NCI-H2107 (cell line): ENCODE results near the gene USP24.
A peak's percentile ranks its signal among the peaks of the same experiment; 100 is the strongest.

Experiments used
- DNase-seq: peaks from one replicate; lab custom pipeline; 2025; lab: John Stamatoyannopoulos, UW

Gene USP24

DNA sequence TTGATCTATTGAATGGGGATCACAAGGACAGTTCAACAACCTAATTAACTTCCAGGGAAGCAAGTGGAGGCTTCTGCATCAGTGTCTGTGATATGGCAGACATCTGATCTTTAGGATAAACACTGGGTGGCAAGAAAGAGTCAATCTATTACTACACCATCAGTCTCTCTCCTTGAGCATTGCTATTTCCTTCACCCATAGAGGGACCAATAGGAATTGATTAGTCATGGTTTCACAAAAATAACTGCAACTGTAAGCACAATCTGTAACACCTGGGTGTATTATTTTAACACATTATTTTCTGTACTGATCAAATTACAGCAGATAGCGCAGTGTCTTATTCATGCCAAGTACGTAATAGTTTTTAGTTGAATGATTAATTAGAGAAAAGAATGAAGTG, 50.3 kb downstream of the USP24 start:
- no peak for DNase-seq

DNA sequence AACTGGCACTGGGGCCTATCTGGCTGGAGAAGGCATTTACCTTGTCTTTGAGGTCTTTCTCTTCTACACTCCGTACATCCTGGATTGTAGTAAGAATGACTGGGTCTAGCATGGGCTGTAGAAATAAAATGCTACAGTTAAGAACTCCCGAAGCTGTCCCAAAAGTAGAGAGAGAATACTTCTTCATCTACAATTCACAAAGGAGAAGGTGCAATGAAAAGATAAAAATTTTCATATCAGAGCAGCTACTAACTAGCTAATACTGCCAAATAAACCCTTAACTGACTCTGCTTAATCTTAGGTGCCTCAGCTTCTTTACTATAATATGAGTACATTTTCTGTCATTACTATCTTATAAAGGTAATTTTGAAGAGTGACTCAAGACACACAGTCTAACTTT, 55.6 kb downstream of the USP24 start:
- DNase-seq, result no peak

DNA sequence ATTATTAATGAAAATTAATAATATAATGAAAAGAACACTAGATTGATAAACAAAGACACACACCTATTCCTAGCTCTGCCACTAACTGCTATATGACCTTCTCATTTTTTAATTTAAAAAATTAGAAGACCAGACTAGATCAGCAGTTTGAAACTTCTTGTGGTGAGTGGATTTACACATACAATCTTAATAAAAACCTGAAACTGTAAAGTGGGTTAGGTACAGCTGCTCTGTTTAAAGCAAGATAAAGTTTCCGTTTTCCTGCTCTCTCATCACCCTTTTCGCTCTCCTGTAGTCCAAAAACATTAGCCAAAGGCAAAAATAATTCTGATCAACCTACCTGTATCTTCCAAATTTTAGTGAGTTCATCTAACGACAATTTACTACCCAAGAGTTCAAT, 58.6 kb downstream of the USP24 start:
- no peak for DNase-seq

DNA sequence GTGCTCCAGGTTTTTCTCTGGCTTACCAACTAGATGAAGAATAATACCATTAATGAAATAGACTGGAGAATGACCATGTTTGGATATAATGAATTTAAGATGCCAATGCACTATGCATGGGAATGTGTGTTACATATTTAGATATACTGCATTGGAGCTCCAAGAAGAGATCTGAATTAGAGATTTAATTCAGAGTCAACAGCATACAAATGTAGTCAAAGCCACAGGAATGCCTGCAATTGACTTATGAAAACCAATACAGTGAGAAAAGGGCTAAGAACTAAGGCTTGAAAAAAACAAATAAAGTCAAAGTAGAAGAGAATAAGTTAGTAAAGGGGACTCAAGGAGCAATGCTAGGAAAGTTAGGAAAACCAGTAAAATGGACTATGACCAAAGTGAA, 59.1 kb downstream of the USP24 start:
- no peak for DNase-seq

DNA sequence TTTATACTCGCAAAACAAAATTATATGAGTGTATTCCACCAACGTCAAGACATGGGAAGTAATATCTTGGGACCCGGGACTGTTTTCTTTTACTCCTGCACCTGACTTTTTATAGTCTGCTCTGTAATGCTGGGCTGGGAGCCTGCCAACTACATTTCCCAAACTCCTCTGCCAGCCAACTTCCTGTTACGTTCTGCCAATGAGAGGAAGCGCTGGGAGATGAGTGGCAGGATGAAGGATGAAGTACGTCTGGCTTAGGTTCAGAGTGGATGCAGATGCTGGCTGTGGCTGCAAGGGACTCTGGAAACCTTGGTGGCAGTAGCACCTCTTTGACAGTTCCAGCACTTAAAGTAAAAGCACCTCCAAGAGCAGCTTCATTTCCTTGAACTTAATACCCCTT, 59.6 kb downstream of the USP24 start:
- DNase-seq, result no peak

DNA sequence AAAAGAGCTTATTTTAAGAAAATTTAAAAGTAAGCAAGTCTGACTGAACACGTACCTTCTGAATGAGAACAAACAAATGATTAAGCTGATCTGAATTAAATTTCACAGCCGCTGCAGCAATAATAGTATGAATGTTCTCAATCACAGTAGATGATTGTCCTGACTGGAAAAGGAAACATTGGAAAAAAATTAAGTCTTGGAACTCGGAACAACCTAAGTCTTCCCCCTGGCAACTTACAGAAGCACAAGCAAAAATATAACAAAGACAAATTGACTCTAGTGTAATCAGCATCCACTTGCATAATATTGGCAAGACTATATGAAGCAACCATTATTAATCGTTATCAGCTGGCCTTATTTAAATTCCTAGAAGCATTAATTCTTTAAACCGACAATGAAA, 60.5 kb downstream of the USP24 start:
- DNase-seq, result no peak

DNA sequence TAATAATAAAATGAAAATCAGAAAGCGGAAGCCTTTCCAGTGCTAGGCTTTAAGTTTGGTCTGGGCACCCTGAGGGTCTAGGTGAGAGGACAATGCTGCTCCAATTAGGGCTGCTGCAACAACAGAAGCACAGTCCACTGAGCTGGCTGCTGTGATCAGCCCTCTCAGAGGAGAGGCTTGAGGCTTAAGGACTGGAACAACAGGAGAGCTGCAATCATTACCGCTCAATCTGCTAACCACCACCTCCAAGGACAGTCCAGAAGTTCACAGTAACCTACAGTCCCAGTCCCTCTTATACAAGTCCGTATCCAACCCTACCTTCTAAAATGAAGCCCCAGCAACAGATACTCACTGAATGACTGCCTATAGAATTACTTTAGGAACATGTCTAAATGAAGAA, 62.1 kb downstream of the USP24 start:
- DNase-seq, result no peak

DNA sequence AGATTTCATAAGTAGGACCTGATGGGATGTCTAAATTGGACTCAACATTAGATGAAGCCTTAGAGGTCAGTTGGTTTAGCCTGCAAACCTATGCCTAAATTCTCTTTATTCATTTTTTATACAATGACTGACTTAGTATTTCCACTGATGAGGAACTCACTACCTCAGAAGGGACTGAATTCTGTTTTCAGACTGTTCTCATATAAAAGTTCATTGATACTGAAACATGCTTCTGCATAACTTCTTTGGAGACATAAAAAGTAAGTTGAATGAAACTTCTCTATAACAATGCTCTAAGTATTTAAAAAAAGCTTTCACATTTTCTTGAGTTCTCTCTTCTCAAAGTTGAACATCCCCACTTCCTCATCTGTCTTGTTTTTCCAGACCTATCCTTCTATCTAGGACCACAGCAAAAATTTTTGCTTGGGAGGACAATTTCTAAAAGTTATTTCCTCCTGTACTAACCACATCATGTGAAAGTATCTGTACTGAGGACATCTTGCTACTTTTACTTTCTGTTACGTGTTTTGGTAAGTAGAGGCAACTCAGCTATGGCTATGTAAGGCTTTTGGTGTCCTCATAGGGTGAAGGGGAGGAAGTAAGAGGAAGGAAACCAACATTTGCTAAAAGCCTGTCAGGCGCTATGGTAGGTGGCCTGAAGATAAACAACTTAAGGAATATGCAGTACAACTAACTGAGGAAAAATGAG, 64.1 kb downstream of the USP24 start:
- DNase-seq, result no peak

DNA sequence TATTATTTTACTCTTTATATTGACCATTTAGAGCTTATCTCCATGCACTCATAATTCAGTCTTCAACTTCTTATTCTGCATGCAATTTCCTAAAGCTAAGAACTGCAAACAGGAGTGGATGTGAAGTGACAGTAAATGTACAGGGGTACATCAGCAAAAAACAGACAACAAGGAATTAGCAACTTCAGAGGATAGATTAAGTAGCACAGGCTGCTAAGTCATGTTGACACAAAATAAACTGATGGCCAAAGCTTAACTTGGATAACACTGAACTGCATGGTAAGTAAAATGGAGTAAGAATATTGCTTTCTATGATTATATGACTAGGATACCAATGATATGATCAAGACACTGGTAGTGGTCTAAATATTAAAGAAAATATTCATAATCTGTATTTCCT, 66.5 kb downstream of the USP24 start:
- no peak for DNase-seq

DNA sequence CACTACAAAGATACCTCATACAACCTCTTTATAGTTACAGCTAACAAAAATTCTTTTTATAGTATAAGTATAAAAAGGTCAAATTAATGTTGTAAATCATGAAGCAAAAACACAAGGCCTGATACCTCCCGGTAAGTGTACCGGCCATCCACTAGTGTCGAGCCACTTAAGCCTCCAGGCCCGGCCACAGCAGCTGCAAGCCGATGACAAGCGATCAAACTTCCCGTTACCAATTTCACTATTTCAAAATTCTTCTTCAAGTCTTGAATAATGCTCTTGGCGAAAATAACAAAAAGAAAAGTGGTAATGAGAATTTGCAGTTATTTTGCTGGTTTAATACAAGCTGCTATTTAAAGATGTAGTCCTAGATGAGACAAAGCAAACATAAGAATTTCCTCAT, 67.6 kb downstream of the USP24 start:
- DNase-seq, result no peak

DNA sequence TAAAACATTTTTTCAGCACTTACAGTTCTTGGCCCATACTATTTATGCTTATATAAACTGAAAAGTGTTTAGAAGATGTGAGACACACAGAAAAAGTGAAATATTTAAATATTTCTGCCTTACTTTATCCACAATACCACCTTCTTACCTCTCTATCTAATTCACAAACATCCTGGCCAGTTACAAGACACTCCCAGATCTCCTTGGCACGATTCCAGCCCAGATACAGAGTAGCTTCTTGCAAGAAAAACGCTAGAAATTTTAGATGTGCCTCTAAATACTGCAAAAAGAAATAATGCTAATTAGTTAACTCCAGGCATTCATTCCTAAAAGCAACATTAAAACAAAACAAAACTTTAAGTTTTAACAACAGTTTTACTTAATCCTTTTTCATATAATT, 68.4 kb downstream of the USP24 start:
- DNase-seq, result no peak

DNA sequence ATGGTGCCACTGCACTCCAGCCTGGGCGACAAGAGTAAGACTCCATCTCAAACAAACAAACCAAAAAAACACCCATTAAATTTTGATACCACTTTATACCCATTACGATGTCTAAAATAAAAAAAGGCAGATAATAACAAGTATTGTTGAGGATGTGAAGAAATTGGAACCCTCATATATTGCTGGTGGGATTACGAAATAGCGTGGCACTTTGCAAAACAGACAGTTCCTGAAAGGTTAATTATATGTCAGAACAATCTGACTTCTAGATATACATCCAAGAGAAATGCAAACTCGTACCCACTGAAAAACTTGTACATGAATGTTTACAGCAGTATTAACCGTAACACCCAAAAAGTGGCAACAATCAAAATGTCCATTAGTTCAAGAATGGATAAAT, 70.3 kb downstream of the USP24 start:
- no peak for DNase-seq

DNA sequence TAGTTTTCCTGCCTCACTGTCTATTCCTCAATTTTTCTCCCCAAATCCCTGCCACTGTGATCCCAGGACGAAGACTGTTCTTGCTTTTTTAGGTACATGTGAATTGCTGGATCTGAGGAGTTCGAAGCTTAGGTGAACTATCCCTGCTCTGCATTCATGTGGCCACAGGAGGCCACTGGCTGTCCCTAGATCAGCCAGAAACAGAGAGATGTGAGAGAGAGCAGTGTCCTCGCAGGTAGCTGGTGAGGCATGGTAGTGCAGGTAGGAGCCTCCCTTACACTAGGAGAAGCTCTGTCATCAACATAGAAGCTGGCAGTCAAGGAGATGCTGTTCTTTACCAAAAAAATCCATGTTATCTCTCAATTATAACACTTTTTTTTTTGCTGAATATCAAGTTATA, 71.5 kb downstream of the USP24 start:
- DNase-seq, result peak; percentile 13

DNA sequence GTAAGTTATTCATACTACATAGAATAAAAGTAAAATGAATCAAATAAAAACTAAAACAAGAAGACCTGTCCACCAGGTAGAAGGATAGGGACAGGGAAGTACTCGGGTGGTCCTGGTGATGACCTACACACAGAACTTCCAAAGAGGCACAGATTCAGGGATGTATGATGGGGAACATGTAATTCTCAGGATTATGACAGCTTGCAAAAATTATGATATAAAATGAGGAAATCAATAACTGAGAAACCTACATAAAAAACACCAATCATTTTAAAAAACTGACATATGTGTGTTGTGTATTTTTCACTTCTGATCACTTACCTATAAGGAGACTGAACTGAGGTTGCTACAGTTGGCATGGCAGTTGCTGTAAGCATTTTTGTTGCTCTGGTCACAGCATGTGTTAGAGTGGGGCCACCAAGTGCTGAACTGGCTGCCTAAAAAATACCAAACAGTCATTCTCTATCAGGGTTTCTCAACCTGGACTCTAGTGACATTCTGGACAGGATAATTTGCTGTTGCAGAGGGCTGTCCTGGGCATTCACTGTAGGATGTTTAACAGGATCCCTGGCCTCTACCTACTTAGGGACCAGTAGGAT, 73.8 kb downstream of the USP24 start:
- DNase-seq, result no peak

DNA sequence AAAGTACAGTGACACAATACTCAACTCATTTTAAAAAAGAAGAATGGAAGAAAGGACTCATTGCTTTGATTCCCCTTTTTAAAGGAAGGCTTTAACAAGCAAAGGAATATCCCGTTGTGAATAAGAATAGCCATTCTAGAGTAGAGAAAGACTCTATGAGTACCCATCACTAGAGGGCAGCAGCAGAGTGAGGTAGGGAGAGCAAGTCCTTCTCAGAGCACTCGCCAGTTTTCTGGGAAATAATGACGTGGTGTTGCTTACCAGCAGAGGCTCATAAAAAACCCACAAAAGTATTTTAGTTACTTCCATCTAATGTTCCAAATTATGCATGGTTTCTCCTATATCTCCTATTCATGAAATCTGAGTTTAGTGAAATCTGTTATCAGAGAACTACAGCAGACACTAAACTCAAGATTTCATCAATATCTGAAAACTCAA, 74.6 kb downstream of the USP24 start:
- DNase-seq, result peak; percentile 73

DNA sequence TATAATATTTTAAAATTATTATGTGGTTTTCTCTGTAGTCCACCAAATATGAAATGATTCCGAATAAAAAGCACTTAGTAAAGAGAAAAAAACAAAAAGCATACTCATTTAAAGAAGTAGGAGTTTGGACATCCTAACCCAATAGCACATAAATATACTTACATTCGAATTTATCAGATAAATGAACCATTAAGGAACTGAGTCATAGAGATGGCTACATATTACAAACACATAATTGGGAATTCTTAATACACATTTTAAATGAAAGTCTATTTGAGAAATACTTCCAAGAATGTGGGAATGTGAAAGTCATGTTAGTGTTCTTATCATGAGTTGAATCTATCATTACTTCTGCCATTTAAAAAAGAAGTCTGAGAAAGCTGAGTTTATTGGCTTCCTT, 75.0 kb downstream of the USP24 start:
- DNase-seq, result no peak

DNA sequence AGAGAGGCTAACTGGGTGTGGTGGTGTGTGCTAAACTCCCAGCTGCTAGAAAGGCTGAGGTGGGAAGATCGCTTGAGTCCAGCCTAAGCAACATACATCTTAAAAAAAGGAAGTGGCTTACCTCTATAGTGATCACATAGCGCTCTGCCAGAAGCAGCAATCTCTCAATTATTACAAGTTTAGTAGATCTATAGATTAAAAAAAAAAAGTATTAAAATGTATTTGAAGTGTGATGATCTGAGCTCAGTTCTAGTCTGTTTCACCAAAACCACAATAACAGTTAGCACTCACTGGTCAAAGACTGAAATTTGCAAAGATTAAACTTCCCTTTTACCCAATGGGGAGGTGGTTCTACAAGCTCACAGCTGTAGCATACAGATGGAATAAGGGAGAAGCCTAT, 76.3 kb downstream of the USP24 start:
- no peak for DNase-seq

DNA sequence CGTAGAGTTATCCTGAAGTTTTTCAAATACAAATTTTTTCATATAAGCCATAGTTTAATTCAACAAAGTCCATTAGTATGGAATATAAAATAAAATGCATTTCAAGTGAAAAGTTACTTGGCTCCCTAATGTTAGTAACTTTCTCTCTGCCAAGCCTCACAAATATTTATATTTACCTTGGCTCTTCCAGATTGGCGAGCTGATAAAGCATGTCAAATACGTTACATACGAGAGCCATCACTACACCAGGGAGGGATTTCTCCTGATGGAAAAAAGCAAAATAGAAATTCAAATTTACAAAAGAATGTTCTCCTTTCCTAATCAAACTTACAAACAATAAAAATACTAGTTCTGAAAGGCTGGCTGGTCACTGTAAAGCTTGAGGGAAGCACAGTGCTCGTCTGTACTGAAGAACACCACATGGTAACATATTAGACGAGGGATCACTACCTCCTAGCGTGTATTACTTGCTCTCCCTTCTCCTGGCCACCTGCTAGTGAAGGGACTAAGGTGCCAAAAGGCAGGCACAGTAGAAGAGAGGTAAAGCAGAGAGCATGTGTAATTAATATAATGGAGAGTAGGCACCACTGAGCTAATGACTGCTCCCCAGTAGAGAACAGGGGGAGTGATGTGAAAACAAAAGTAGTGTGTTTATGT, 80.9 kb downstream of the USP24 start:
- no peak for DNase-seq

DNA sequence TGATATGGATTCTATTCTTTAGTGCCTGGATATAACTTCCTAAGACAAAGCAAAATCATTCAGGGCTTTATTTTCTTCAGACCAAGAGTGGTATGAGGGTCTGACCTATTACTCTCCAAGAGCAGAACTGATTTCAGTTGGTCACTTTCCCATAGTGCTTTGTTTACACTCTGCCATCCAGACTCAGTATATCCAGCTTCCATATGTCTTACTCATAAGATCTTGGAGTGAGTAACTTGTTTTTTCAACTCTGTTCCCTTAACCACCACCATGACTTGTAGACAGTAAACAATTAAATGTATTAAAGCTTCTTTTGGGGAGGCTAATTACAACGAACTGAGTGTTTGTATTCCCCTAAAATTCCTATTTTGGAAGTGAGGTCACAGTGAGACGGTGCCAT, 83.4 kb downstream of the USP24 start:
- no peak for DNase-seq

DNA sequence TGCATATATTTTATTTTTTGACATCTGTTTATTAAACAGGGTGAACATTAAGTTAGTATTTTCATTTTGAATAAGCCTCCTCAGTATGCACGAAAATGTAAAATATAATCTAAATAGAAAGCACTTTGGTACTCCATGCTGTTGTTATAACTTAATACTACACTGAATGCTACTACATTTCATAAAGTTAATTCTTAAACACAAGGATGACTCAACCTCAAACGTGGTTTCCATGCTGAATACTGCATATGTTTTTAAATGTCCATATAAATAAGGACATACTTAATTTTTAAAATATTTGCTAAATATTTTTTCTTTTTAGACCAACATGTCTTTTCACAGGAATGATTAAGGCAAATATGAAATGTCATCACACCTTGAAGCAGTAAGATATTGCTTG, 83.9 kb downstream of the USP24 start:
- no peak for DNase-seq

DNA sequence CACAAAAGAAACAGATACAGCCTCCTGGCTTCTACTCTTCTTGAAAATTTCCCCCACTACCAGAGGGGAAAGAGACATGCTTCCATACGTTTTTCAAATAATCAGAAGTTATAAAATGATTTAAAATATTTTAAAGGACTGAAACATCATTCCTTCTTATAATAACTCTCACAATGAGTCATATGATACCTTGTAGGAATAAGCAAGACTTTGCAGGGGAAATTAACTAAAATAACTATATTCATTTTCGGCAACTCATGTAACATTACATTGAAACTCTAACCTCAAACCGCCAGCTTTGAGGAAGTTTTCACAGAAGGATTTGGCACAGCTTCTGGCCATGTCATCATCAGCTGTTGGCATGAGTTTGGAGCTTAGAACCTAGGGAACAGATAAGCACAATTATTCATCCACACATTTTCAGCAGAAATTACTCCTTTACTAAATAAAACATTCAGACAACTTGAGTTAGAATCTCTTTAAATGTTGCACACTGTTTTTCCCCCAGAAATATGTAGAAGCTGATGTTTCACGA, 85.9 kb downstream of the USP24 start:
- no peak for DNase-seq

DNA sequence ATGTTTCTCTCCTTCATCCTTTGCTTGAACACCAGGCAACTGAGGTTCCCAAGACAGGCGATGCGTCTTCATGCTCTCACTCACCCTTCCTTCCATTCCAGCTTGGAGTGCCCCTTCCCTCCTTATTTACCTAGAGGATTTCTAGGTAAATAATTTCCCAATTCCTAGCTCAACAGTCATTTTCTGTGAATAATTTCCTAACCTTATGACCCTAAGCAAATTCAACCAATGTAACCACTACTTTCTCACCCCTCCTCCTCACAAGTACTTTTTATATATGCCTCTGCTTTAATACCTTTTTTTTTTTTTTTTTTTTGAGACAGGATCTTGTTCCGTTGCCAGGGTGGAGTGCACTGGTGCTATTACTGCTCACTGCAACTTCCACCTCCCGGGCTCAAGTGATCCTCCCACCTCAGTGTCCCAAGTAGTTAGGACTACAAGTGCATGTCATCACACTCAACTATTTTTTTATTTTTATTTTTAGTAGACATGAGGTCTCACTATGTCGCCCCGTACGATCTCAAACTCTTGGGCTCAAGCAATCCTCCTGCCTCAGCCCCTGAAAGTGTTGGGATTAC, 86.7 kb downstream of the USP24 start:
- DNase-seq, result no peak

DNA sequence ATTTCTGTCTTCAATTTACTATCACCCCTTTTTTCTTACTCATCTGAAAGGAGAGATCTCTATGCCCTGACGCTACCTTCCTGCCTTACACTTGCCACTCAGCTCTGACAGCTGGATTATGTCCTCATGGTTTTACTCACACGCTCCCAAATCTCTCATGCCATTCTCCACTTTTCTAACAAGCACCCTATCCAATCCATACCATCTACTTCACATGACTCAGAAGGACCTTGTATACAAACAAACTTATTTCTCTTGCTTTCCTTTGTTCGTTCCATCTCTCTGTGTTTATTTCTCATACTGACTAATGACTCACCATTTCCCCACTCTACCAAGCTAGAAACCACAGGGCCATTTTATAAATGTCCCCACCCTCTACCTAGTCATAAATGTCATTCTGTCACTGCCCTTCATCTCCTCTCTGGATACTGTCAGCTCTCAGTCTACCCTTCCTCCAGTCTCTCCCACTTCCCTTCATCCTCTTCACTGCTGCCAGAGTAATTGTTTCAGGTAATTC, 87.3 kb downstream of the USP24 start:
- DNase-seq, result no peak
